ENCODE measurements around the gene IL18R1. TPM values are rescaled to one million over a fixed set of nuclear protein-coding genes. Genes with fewer than 3 reads are reported as not detected.
A peak's percentile ranks its signal among the peaks of the same experiment; 100 is the strongest.

Gene IL18R1
- total and polyA plus RNA-seq, 5 experiments from 2014 or later: 0.39 to 6.9 (median 1.9) TPM

DNA sequence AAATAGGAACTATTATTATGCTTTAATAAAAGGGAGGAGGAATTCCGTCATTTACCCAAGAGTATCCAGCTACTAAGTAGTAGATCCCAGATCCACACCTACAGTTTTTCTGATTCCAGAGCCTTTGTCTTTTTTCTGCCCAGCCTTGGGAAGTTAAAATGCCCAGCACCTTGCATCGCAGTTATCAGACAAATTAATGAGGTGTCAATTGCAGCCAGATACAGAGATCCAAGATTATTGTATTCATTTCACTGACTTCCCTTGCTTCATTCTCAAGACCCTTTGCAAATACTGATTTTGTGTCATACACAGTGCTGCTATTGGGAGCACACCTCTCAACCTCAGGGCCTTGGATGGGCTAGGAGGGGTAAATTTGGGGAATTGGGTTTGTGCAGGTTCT, 1.1 kb downstream of the IL18R1 start:
- peak overlapping the region; percentile 91 to 100 (median 96) for H3K4me3 Mint-ChIP-seq
- H3K27ac Mint-ChIP-seq: peak overlapping the region in 8 of 10 donors; percentile 79 to 99 (median 92)
- H3K36me3 Mint-ChIP-seq: peaks cover 0 to 1% (median under 1%) of the 10 kb centered on the region in 3 donors
- DNase-seq (no peak), ATAC-seq (no peak)
- H3K9me3 Mint-ChIP-seq: no peaks in the 10 kb centered on the region
- POLR2A ChIA-PET: no interaction called here
- no peaks in the 10 kb centered on the region for H3K27me3 Mint-ChIP-seq
- peaks cover 8 to 48% (median 20%) of the 10 kb centered on the region in 4 donors for H3K4me1 Mint-ChIP-seq

DNA sequence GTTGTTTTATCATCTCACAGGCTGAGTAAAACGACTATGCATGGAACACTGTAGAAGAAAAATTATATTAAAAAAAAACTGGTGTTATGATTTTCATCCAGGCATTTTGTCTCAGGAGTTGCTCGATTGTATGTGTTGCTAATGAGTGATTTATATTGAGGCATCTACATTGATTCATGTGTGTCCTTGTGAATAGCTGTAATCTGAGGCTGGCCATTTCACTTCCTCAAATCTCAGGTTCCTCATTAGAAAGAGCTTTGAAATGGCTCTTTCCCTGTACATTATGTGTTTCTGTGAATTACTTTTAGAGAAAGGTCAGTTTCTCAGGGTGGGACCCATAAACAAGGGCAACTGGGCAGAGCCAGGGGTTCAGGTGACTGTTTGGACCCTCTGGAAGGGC, 2.3 kb downstream of the IL18R1 start:
- DNase-seq (no peak), ATAC-seq (no peak)
- Mint-ChIP-seq H3K4me1 (peaks cover 8 to 48% (median 21%) of the 10 kb centered on the region in 4 donors), H3K27ac (peak overlapping the region in 5 of 10 donors; percentile 5 to 92 (median 66)), H3K27me3 (no peaks in the 10 kb centered on the region), H3K4me3 (peak overlapping the region in 3 of 10 donors; percentile 15 to 96 (median 94)), H3K9me3 (no peaks in the 10 kb centered on the region), H3K36me3 (peaks cover 4 to 8% (median 6%) of the 10 kb centered on the region in 3 donors)
- POLR2A ChIA-PET: no interaction called here

DNA sequence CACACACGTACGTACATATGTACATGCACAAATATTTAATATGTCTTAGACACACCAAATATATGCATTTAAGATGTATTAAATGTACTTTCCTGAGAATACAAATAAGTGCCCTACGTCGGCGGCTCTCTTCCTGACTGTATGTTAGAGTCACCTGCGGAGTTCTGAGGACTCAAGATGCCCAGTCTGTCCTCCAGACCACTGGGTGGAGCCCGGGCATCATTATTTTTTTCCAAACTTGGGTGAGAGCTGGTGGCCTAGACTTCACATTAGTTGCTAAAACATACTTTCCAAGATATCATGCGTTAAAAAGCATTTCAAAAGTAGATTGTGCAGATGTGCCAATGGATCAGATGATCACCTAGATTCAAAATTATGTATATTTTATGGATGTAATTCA, 2.9 kb downstream of the IL18R1 start:
- POLR2A ChIA-PET: no interaction called here
- no peak for ATAC-seq
- DNase-seq: no peak
- Mint-ChIP-seq H3K27me3 (no peaks in the 10 kb centered on the region), H3K27ac (peak overlapping the region in 4 of 10 donors; percentile 14 to 61 (median 30)), H3K4me1 (peaks cover 8 to 48% (median 21%) of the 10 kb centered on the region in 4 donors), H3K4me3 (peak overlapping the region in 2 of 10 donors; percentile 25 to 37), H3K9me3 (peaks cover 0 to 1% (median 0%) of the 10 kb centered on the region in 9 donors), H3K36me3 (peaks cover 10 to 14% (median 11%) of the 10 kb centered on the region in 3 donors)

DNA sequence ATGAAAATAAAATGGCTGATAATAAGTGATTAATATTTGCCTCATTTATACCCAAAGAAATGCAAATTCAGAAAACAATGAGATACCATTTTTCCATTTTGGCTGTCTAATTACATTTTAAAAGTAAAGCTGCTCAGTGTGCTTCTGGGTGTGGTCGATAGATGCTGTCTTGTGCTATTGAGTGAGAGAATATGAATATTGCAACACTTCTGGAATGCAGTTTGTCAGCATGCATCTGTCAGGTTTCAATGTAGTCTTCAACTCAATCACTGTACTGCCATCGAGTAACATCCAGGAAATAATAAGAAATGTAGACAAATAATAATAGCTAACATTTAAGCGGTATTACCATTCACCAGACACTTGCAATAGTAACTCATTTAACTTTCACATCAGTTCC, 3.9 kb downstream of the IL18R1 start:
- POLR2A ChIA-PET: no interaction called here
- Mint-ChIP-seq H3K27ac (peak overlapping the region in 1 of 10 donors; percentile 61), H3K36me3 (peaks cover 10 to 22% (median 11%) of the 10 kb centered on the region in 3 donors), H3K4me3 (no peak overlapping the region), H3K4me1 (peaks cover 8 to 52% (median 22%) of the 10 kb centered on the region in 4 donors), H3K9me3 (peaks cover 0 to 5% (median 0%) of the 10 kb centered on the region in 9 donors), H3K27me3 (no peaks in the 10 kb centered on the region)
- DNase-seq (no peak), ATAC-seq (no peak)

DNA sequence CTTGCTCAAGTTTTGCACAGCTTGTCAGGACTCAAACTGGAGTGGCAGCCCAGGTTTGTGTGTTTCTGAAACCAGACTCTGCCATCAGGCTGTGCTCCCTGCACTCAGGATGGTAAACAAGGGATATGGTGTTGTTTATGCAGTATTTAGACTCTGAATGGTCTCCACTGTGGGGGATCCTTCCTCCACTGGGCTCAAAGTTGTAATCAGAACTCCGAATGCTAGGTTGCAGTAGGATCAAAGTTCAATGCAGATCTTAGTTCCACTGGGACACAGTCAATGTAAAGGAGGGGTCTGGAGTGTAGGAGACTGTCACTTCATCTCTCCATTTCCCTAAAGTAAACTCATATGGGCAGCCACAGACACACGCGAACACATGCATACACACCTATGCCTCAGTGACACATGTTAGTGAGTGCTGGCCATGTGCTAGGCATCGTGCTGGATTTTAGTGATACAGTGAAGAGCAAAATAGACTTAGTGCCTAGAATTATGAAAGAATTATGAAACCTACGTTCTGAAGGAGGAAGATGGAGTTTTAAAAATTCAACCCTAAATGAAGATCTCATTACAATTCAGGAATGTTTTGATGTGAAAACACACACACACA, 6.1 kb downstream of the IL18R1 start:
- DNase-seq: no peak
- peaks cover 10 to 54% (median 25%) of the 10 kb centered on the region in 4 donors for H3K4me1 Mint-ChIP-seq
- peaks cover 13 to 42% (median 26%) of the 10 kb centered on the region in 3 donors for H3K36me3 Mint-ChIP-seq
- peaks cover 0 to 26% (median 15%) of the 10 kb centered on the region in 9 donors for H3K9me3 Mint-ChIP-seq
- ATAC-seq: no peak
- no peaks in the 10 kb centered on the region for H3K27me3 Mint-ChIP-seq
- POLR2A ChIA-PET: no interaction called here
- H3K4me3 Mint-ChIP-seq: no peak overlapping the region
- H3K27ac Mint-ChIP-seq: peak overlapping the region in 2 of 10 donors; percentile 65 to 67

DNA sequence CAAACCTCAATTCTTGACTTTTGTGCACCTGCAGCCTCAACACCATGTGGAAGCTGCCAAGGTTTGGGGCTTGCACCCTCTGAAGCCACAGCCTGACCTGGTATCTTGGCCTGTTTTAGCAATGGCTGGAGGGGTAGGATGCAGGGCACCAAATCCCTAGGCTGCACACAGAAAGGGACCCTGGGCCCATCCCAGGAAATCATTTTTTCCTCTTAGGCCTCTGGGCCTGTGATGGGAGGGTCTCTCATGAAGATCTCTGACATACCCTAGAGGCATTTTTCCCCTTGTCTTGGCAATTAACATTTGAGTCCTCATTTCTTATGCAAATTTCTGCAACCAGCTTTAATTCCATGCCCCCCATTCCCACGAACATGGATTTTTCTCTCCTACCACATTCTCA, 10.2 kb downstream of the IL18R1 start:
- Mint-ChIP-seq H3K27ac (peak overlapping the region in 5 of 10 donors; percentile 28 to 93 (median 91)), H3K36me3 (peaks cover 13 to 42% (median 26%) of the 10 kb centered on the region in 3 donors), H3K4me3 (peak overlapping the region in 2 of 10 donors; percentile 72 to 76), H3K27me3 (no peaks in the 10 kb centered on the region), H3K9me3 (peaks cover 0 to 27% (median 17%) of the 10 kb centered on the region in 9 donors), H3K4me1 (peaks cover 27 to 59% (median 43%) of the 10 kb centered on the region in 4 donors)
- no peak for DNase-seq
- ATAC-seq: no peak
- POLR2A ChIA-PET: no interaction called here

DNA sequence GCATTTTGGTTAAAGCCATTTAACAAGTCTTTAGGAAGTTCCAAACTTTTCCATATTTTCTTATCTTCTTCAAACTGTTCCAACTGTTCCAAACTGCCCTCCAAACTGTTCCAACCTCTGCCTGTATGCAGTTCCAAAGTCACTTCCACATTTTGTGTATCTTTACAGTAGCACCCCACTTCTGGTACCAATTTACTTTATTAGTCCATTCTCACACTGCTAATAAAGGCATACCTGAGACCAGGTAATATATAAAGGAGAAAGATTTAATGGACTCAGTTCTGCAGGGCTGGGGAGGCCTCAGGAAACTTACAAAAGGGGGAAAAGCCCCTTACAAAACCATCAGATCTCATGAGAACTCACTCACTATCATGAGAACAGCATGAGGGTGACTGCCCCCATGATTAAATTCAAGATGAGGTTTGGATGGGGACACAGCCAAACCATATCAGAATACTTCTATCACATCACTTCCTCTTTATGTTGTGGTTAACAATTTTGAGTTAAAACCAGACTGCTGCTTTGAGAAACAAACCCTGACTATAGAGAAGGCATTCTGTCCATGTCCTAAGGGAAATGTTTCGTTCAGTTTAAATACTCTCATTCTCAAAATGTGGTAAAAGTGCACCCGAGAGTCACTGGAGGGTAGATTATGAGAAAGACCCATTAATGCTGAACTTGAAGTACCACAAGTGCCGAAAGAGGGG, 11.0 kb downstream of the IL18R1 start:
- Mint-ChIP-seq H3K9me3 (peaks cover 0 to 27% (median 17%) of the 10 kb centered on the region in 9 donors), H3K27me3 (no peaks in the 10 kb centered on the region), H3K27ac (peak overlapping the region; percentile 75 to 94 (median 92)), H3K4me3 (peak overlapping the region; percentile 48 to 77 (median 72)), H3K36me3 (peaks cover 13 to 42% (median 26%) of the 10 kb centered on the region in 3 donors), H3K4me1 (peaks cover 30 to 54% (median 43%) of the 10 kb centered on the region in 4 donors)
- DNase-seq: peak in 3 of 10 donors; percentile 33 to 48 (median 47)
- peak; percentile 28 to 29 for ATAC-seq
- POLR2A ChIA-PET: no interaction called here

DNA sequence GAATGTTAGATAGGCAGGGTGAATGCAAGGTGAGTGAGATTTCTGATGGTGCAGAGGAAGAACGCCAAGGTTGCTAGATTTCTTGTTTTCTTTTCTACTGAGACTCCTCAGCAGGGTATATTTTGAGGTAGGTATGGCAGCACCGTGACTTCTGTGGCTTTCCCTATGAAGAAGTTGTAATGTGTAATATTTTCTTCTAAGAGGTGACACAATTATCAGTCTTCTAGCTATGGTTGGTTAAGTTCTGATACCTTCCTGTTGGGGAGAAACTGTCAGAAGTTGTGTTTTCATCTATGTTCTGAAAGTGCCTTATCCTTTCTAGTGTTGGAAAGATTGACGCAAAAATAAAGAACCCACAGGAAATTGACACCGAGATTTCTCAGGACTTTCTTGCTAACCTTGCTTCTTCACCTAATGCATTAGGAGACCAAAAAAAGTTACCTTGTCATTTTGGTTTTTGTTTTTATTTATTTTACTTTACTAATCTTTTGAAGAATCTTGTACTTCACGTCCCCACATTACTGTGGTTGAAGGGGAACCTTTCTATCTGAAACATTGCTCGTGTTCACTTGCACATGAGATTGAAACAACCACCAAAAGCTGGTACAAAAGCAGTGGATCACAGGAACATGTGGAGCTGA, 11.9 kb downstream of the IL18R1 start:
- Mint-ChIP-seq H3K4me3 (peak overlapping the region; percentile 48 to 77 (median 72)), H3K4me1 (peaks cover 27 to 54% (median 43%) of the 10 kb centered on the region in 4 donors), H3K36me3 (peaks cover 10 to 38% (median 26%) of the 10 kb centered on the region in 3 donors), H3K27ac (peak overlapping the region; percentile 80 to 94 (median 92)), H3K9me3 (peaks cover 0 to 27% (median 17%) of the 10 kb centered on the region in 9 donors), H3K27me3 (no peaks in the 10 kb centered on the region)
- ATAC-seq (peak; percentile 86 to 87), DNase-seq (peak in 6 of 10 donors; percentile 5 to 82 (median 57))
- POLR2A ChIA-PET: no interaction called here

DNA sequence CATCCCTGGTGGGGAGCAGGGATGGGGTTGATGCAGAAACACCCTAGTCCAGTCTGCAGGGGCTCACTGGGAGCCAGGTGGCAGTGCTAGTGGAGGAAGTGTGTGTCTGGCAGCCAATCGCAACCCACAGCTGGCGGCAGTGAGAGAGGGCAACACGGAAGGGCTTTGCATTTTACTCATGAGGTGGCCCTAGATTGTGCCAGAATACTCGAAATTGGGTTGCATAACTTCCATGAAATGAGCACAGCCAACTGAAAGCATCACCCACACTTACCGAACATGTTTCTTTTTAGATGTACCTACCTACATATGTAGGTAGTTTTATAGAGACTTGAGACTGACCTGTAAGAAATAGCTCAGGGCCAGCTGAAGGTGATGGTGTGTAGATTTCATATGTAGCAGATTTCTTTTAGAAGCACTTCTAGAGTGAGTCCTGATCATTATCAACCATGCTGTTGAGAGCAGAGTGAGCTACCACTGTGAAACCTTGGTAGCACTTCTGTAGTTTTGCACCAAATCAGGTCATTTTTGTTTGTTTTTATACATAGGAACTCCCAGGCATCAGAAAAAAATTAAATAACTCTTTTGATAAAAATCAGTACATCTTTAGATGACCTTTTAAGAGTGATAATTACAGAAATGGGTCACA, 13.0 kb downstream of the IL18R1 start:
- POLR2A ChIA-PET: no interaction called here
- ATAC-seq (no peak), DNase-seq (no peak)
- peak overlapping the region in 5 of 10 donors; percentile 48 to 74 (median 69) for H3K4me3 Mint-ChIP-seq
- peaks cover 2 to 30% (median 16%) of the 10 kb centered on the region in 3 donors for H3K36me3 Mint-ChIP-seq
- H3K27ac Mint-ChIP-seq: peak overlapping the region; percentile 16 to 94 (median 88)
- H3K4me1 Mint-ChIP-seq: peaks cover 27 to 54% (median 43%) of the 10 kb centered on the region in 4 donors
- no peaks in the 10 kb centered on the region for H3K27me3 Mint-ChIP-seq
- H3K9me3 Mint-ChIP-seq: peaks cover 0 to 27% (median 17%) of the 10 kb centered on the region in 9 donors

DNA sequence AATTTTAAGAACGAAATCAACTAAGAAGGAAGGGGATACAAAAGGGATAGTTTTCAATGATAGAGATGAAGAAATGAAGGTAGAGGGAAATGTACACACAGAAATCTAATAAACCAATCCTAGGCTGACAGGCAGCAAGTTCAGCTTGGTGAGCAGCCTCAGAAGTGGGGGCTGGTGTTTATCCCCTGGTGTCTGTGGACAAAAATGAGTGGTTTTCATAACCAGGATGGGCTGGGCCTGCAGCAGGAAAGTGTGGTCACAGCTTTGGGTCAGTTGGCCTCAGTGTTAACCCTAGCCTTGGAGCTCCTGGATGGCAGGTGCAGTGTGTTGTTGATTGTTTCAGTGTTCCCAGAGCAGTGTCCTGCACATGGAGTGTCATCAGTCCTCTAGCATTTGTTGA, 14.3 kb downstream of the IL18R1 start:
- Mint-ChIP-seq H3K4me3 (no peak overlapping the region), H3K9me3 (peaks cover 0 to 23% (median 14%) of the 10 kb centered on the region in 9 donors), H3K27ac (peak overlapping the region in 3 of 10 donors; percentile 30 to 89 (median 45)), H3K27me3 (no peaks in the 10 kb centered on the region), H3K4me1 (peaks cover 27 to 47% (median 42%) of the 10 kb centered on the region in 4 donors), H3K36me3 (peaks cover 2 to 23% (median 13%) of the 10 kb centered on the region in 3 donors)
- POLR2A ChIA-PET: no interaction called here
- DNase-seq: no peak
- no peak for ATAC-seq

DNA sequence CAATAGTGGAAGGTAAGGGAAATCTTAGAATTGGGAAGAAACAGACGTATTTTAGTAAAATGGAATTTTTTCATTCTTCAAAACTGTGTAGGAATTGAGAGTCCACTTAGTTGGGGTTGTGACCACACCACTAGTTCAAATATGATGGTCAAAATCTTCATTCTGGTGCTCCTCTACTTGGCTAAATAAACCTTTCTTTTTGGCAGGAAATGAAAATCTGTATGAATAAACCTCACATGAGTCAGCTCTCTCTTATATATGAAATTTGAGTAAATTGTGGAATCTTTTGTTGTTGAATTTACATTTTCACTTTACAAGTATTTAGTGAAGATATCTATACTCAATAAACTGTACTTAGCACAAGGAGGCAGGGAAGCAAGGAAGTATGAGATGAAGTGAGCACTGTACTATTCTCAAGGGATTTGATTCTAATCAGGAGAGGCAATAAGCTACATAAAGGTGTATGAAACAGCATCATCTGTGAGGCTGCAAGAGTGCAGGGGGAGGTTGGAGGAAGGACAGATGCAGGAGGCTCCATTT, 20.5 kb downstream of the IL18R1 start:
- no peak for ATAC-seq
- Mint-ChIP-seq H3K4me1 (peaks cover 0 to 3% (median under 1%) of the 10 kb centered on the region in 4 donors), H3K27ac (no peak overlapping the region), H3K9me3 (peaks cover 0 to 22% (median 7%) of the 10 kb centered on the region in 9 donors), H3K4me3 (no peak overlapping the region), H3K36me3 (peaks cover 0 to 24% (median 19%) of the 10 kb centered on the region in 3 donors), H3K27me3 (no peaks in the 10 kb centered on the region)
- POLR2A ChIA-PET: no interaction called here
- DNase-seq: no peak

DNA sequence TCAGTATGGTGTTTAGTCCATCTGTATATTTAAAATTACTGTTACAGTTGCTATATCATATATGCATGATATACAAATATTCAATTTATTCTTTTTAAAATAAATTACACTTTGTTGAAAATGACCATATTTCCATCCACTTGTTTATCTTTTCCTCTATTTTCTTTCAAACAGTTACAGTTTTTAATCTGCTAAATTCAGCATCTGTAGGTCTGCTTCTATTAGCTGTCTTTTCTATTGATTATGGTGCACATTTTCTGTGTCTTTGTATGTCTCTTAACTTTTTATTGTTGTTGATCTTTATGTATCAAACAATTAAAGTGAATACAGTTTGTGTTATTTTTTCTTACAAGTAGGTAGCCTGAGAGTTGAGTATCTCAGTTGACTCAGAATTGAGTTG, 28.1 kb downstream of the IL18R1 start:
- Mint-ChIP-seq H3K4me1 (peaks cover 0 to 5% (median 0%) of the 10 kb centered on the region in 4 donors), H3K9me3 (peaks cover 7 to 23% (median 18%) of the 10 kb centered on the region in 9 donors), H3K27ac (no peak overlapping the region), H3K4me3 (no peak overlapping the region), H3K27me3 (no peaks in the 10 kb centered on the region), H3K36me3 (peaks cover 2 to 37% (median 34%) of the 10 kb centered on the region in 3 donors)
- DNase-seq: no peak
- no peak for ATAC-seq
- POLR2A ChIA-PET: no interaction called here
